Activated naive CD4-positive, alpha-beta T cell treated with anti-CD3 and anti-CD28 coated beads, Interleukin-2, amount 50 U/mL, for 24 hours (primary cell): ENCODE results near the gene RET.
"Not testable (repeated sequence)": the region's sequence is repeated elsewhere in the genome, so short reads cannot be mapped to it uniquely, and the experiment has no call there.

Experiments used
- H3K27ac Mint-ChIP-seq: one replicate; pipeline ENCODE4 v1.8.0; 2021; ENCODE audit warnings: mild to moderate bottlenecking, mixed read lengths
- H3K27me3 Mint-ChIP-seq: one replicate; pipeline ENCODE4 v1.8.0; 2021; ENCODE audit warnings: mixed read lengths
- H3K36me3 Mint-ChIP-seq: one replicate; pipeline ENCODE4 v1.8.0; 2021; ENCODE audit warnings: mixed read lengths
- H3K4me1 Mint-ChIP-seq: one replicate; pipeline ENCODE4 v1.8.0; 2021; ENCODE audit warnings: mixed read lengths
- H3K4me3 Mint-ChIP-seq: one replicate; pipeline ENCODE4 v1.8.0; 2021; ENCODE audit warnings: mild to moderate bottlenecking, mixed read lengths
- H3K9me3 Mint-ChIP-seq: one replicate; pipeline ENCODE4 v1.8.0; 2021; ENCODE audit warnings: mixed read lengths

The RET gene

DNA sequence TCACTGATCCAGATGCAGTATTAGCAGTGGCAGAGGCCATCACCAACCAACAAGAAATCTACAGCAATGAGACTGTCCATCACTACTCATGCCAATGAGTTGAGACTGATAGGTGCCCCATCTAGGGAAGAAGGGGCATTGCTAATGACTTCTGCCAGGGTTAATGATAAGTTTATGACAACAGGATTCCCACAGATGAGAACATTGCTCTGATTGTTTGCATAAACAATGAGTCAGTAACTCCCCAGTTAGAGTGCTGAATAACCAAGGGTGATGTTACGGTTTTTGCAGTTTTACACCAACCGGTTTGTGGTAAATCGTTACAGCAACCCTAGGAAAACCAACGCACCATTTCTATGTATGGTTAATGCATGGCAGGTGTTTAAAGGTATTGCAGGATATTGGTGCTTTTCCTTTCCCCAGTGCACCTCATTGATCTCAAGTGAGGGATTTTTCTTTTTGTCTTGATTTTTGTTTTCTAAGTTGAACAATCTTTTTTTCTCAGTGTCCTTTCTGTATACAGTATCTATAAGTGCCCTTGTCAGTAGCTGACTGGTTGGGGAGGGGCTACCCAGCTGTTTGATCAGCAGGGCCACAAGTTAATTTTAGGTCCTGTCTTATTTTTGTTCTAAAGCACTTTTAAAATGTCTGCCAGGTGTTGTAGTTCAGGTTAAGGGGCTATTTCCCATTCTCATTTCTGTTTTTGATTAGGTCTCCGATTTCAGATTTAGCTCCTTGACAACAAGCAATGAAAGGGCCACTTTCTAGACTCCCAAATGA is 57.4 kb downstream of the RET start:
- Mint-ChIP-seq H3K27ac (no peak overlapping the region), H3K9me3 (no peaks in the 10 kb centered on the region), H3K4me1 (peaks cover 23% of the 10 kb centered on the region), H3K4me3 (no peak overlapping the region), H3K36me3 (no peaks in the 10 kb centered on the region), H3K27me3 (no peaks in the 10 kb centered on the region)

DNA sequence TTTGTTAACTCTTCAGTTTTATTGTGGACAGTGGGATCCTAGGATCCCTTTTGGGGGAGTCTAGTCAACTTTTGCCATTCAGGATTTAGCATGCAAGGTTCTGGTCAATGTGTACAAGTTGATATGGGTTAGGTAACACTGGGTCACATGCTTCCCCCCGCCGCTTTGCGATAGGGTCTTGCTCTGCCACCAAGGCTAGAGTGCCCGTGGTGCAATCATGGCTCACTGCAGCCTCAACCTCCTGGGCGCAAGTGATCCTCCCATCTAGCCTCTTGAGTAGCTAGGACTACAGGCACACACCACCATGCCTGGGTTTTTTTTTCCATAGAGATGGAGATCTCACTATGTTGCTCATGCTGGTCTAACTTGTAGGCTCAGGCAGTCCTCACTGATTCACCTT is 58.2 kb downstream of the RET start:
- Mint-ChIP-seq H3K27me3 (no peaks in the 10 kb centered on the region), H3K36me3 (no peaks in the 10 kb centered on the region), H3K4me3 (no peak overlapping the region), H3K9me3 (no peaks in the 10 kb centered on the region), H3K27ac (no peak overlapping the region), H3K4me1 (peaks cover 30% of the 10 kb centered on the region)

DNA sequence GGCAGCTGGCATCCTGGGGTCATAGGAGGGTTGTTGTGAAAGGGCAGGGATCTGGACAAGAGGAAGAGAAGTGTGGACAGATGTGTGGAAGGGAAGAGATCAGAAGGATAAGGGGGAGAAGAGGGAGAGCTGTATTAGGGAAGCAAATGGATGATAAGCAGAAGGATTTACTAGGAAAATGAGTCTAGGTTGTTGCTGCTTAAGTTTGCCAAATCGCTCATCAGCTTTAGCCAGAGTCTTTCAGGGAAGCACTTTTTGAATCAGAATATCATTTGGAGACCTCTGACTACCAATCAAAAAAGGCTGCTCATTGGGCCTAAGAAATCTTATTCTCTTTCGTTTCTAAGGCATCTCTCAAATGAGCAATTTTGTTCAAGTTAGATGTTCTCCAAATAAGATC is 58.8 kb downstream of the RET start:
- H3K4me1 Mint-ChIP-seq = peaks cover 36% of the 10 kb centered on the region
- peak overlapping the region; percentile 15 for H3K27ac Mint-ChIP-seq
- peaks cover 1% of the 10 kb centered on the region for H3K36me3 Mint-ChIP-seq
- H3K27me3 Mint-ChIP-seq = no peaks in the 10 kb centered on the region
- H3K4me3 Mint-ChIP-seq = peak overlapping the region; percentile 93
- no peaks in the 10 kb centered on the region for H3K9me3 Mint-ChIP-seq

- Mint-ChIP-seq H3K4me1 (peaks cover 43% of the 10 kb centered on the region), H3K9me3 (no peaks in the 10 kb centered on the region), H3K4me3 (peak overlapping the region; percentile 93), H3K27me3 (no peaks in the 10 kb centered on the region), H3K27ac (no peak overlapping the region), H3K36me3 (peaks cover 1% of the 10 kb centered on the region)
Measured at GRCh38 chr10:43136432-43136831, 59.6 kb downstream of the RET start.

DNA sequence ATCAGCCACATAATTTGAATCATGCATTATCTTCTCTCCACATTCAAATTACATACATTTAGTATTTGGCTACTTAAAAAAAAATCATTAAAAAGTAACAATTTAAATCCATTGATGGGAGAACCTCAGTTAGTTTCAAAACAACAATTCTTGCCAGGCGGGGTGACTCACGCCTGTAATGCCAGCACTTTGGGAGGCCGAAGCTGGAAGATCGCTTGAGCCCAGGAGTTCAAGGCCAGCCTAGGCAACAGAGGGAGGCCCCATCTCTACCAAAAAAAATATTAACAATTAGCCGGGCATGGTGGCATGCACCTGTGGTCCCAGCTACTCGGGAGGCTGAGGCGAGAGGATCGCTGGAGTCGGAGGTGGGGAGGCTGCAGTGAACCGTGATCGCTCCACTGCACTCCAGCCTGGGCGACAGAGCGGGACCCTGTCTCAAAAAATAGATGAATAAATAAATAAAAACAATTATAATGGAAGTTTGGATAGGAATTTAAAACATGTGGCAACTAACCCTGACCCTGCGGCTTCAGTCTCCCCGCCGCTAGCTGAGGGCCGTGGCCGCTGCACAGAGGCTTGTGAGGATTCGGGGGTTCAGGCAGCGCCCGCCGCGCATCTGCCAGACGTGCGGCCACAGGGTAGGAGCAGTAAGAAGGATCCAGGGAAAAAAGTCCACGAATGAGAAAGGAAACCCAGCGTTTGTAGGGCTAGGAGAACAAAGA is 60.3 kb downstream of the RET start:
- H3K27ac Mint-ChIP-seq = peak overlapping the region; percentile 83
- H3K4me3 Mint-ChIP-seq = peak overlapping the region; percentile 93
- peaks cover 1% of the 10 kb centered on the region for H3K36me3 Mint-ChIP-seq
- peaks cover 47% of the 10 kb centered on the region for H3K4me1 Mint-ChIP-seq
- H3K27me3 Mint-ChIP-seq = no peaks in the 10 kb centered on the region
- H3K9me3 Mint-ChIP-seq = no peaks in the 10 kb centered on the region

GRCh38 chr10:43137717-43138020 is 60.8 kb downstream of the RET start:
- Mint-ChIP-seq H3K27ac (peak overlapping the region; percentile 83), H3K36me3 (peaks cover 1% of the 10 kb centered on the region), H3K4me3 (peak overlapping the region; percentile 93), H3K27me3 (no peaks in the 10 kb centered on the region), H3K4me1 (peaks cover 52% of the 10 kb centered on the region), H3K9me3 (no peaks in the 10 kb centered on the region)

DNA sequence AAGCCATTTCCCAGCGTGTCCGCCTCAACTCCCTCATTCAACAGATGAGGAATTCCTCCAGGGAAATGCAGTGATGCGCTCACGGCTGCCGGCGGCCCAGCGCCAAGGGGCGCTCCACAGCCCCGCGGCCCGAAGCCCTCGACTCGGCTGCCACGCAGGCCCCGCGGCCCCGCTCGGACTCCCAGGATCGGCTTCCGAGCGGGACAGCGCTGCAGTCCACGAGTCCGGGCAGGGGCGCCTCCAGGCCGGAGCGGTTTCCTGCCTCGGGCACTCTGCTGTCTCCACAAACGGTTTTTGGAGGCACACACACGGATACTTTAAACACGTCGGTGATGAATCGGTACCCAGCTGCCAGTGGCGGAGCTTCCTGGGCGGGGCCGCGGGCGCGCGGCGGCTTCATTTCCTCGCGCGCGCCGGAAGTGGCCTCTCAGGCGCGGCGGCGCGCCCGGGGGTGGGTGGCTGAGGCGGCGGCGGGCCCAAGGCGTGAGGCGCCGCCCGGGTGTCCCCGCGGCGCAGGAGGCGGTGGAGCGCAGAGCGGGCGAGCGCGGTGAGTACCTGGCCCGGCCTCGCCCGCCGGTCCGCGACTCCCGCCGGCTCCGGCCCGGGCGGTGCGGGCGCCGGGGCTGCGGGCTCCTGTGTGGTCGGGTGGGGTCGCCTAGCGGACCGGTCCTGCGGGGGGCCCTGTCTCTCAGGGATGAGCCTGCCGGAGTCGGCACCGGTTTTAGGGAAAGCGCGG is 61.3 kb downstream of the RET start, which contains the start of gene CSGALNACT2:
CSGALNACT2 (plus strand) TSS at position 425 of the 736 bp plus-strand sequence. CDS start 16,705 bp downstream, outside the sequence.
- H3K9me3 Mint-ChIP-seq = no peaks in the 10 kb centered on the region
- H3K27me3 Mint-ChIP-seq = no peaks in the 10 kb centered on the region
- peaks cover 58% of the 10 kb centered on the region for H3K4me1 Mint-ChIP-seq
- H3K36me3 Mint-ChIP-seq = peaks cover 1% of the 10 kb centered on the region
- peak within 1 kb of the TSS; percentile 96 for H3K27ac Mint-ChIP-seq
- H3K4me3 Mint-ChIP-seq = peak within 1 kb of the TSS; percentile 94

- Mint-ChIP-seq H3K27ac (peak overlapping the region; percentile 96), H3K9me3 (no peaks in the 10 kb centered on the region), H3K36me3 (peaks cover 1% of the 10 kb centered on the region), H3K4me3 (peak overlapping the region; percentile 94), H3K4me1 (peaks cover 64% of the 10 kb centered on the region), H3K27me3 (no peaks in the 10 kb centered on the region)
Measured at GRCh38 chr10:43138757-43139241, 61.9 kb downstream of the RET start.

GRCh38 chr10:43141421-43141820 is 64.6 kb downstream of the RET start:
- Mint-ChIP-seq H3K36me3 (peaks cover 7% of the 10 kb centered on the region), H3K4me3 (peak overlapping the region; percentile 51), H3K4me1 (peaks cover 82% of the 10 kb centered on the region), H3K9me3 (no peaks in the 10 kb centered on the region), H3K27ac (peak overlapping the region; percentile 3), H3K27me3 (no peaks in the 10 kb centered on the region)

GRCh38 chr10:43145311-43145710 is 68.4 kb downstream of the RET start:
- Mint-ChIP-seq H3K4me3 (no peak overlapping the region), H3K27ac (no peak overlapping the region), H3K4me1 (peaks cover 86% of the 10 kb centered on the region), H3K36me3 (peaks cover 21% of the 10 kb centered on the region), H3K27me3 (no peaks in the 10 kb centered on the region), H3K9me3 (no peaks in the 10 kb centered on the region)

DNA sequence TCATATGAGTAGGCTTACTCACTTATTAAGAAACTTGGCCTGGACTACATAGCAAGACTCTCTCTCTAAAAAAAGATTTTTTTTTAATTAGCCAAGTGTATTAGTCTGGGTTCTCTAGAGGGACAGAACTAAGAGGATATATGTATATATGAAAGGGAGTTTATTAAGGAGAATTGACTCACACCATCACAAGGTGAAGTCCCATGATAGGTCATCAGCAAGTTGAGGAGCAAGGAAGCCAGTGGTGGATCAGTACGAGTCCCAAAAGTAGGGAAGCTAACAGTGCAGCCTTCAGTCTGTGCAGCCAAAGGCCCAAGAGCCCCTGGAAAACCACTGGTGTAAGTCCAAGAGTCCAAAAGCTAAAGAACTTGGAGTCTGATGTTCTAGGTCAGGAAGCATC is 69.1 kb downstream of the RET start:
- H3K4me3 Mint-ChIP-seq = not testable (repeated sequence)

GRCh38 chr10:43151371-43151770 is 74.5 kb downstream of the RET start:
- Mint-ChIP-seq H3K4me3 (peak overlapping the region; percentile 51), H3K4me1 (peaks cover 77% of the 10 kb centered on the region), H3K27ac (peak overlapping the region; percentile 65), H3K27me3 (no peaks in the 10 kb centered on the region), H3K9me3 (no peaks in the 10 kb centered on the region), H3K36me3 (peaks cover 19% of the 10 kb centered on the region)

More for the DNA sequence above, 69.1 kb downstream of the RET start:
- H3K27ac Mint-ChIP-seq, H3K9me3 Mint-ChIP-seq, H3K27me3 Mint-ChIP-seq: not testable (repeated sequence)
- peaks cover 22% of the 10 kb centered on the region for H3K36me3 Mint-ChIP-seq
- peaks cover 86% of the 10 kb centered on the region for H3K4me1 Mint-ChIP-seq

GRCh38 chr10:43153901-43154300 is 77.0 kb downstream of the RET start:
- Mint-ChIP-seq H3K36me3 (peaks cover 11% of the 10 kb centered on the region), H3K4me3 (no peak overlapping the region), H3K9me3 (no peaks in the 10 kb centered on the region), H3K27me3 (no peaks in the 10 kb centered on the region), H3K4me1 (peaks cover 75% of the 10 kb centered on the region), H3K27ac (no peak overlapping the region)

- H3K36me3 Mint-ChIP-seq = peaks cover 9% of the 10 kb centered on the region
- H3K27ac Mint-ChIP-seq = peak overlapping the region; percentile 26
- no peaks in the 10 kb centered on the region for H3K27me3 Mint-ChIP-seq
- H3K4me3 Mint-ChIP-seq = no peak overlapping the region
- H3K4me1 Mint-ChIP-seq = peaks cover 72% of the 10 kb centered on the region
- H3K9me3 Mint-ChIP-seq = no peaks in the 10 kb centered on the region
Measured at GRCh38 chr10:43155221-43155620, 78.4 kb downstream of the RET start.

GRCh38 chr10:43155741-43156140 is 78.9 kb downstream of the RET start:
- Mint-ChIP-seq H3K27ac (peak overlapping the region; percentile 46), H3K4me3 (no peak overlapping the region), H3K36me3 (peaks cover 6% of the 10 kb centered on the region), H3K9me3 (no peaks in the 10 kb centered on the region), H3K27me3 (no peaks in the 10 kb centered on the region), H3K4me1 (peaks cover 72% of the 10 kb centered on the region)
